K562 (cell line): Measurements from ENCODE around the gene NUP210. TPM values are rescaled to one million over a fixed set of nuclear protein-coding genes. Genes with fewer than 3 reads are reported as not detected.
A peak's percentile ranks its signal among the peaks of the same experiment; 100 is the strongest.

Source experiments
- ATAC-seq: fragments of 200-7000 bp; cut with Tn5 transposase; 3 replicates; pipeline ENCODE4 v1.9.1; 2020; ENCODE audit warnings: moderate library complexity
- BruUV-seq: library from RNA; stranded (reverse); fragments of 400-500 nt; replicated peaks from 2 replicates; lab custom pipeline; 2021; lab: Mats Ljungman, UMichigan
- CTCF ChIA-PET: fragments of 300-600 bp; formaldehyde crosslinking; extraction: SDS; loops from one replicate; lab custom pipeline; 2021; ENCODE audit warnings: low intra/inter-chr PET ratio; lab: Yijun Ruan, JAX
- POLR2A ChIA-PET: fragments of 300-600, 350-650 bp; sonication (Branson Sonifier 250); formaldehyde crosslinking; extraction: SDS; loops from one replicate; lab custom pipeline; 2021; ENCODE audit warnings: antibody characterized with exemption, inconsistent platforms; lab: Yijun Ruan, JAX
- DNase-seq, 4 experiments: peaks; one replicate each; pipeline versions ENCODE4 v3.0.0 to v3.0.0-alpha.2; 2011 to 2018; ENCODE audit warnings: low spot score in 3 of 4, mixed read lengths in 3 of 4; ENCODE audit errors: extremely low read depth in 1 of 4
- FAIRE-seq: peaks from 2 replicates; lab custom pipeline; 2011; peaks lifted over from hg19 to GRCh38; lab: Jason Lieb, UNC
- H2AFZ ChIP-seq: 2 replicates; pipeline ENCODE4 v1.6.0; 2011; ENCODE audit warnings: low read depth, low read length, control low read depth, inconsistent platforms
- H3K27ac ChIP-seq: fragments of 200-600 bp; 3 replicates; pipeline ENCODE4 v1.8.0; 2011; ENCODE audit warnings: low read depth, mild to moderate bottlenecking, control low read depth, inconsistent platforms, low read length, moderate library complexity, mixed read lengths; ENCODE audit errors: extremely low read depth
- H3K27me3 ChIP-seq, 2 experiments: fragments of 300-600 bp in 1 of 2; 2 replicates in 1 of 2; 3 replicates in 1 of 2; pipeline versions ENCODE4 v1.6.0 to v1.8.0; 2011; ENCODE audit warnings: inconsistent platforms in 2 of 2, low read length in 2 of 2, mild to moderate bottlenecking in 1 of 2, mixed read lengths in 1 of 2, moderate library complexity in 1 of 2; ENCODE audit not compliant: control insufficient read depth in 2 of 2, insufficient read depth in 2 of 2
- H3K36me3 ChIP-seq: fragments of 300-600 bp; 3 replicates; pipeline ENCODE4 v1.8.0; 2011; ENCODE audit warnings: mild to moderate bottlenecking, low read length, inconsistent platforms; ENCODE audit not compliant: control insufficient read depth, insufficient read depth
- H3K4me1 ChIP-seq, 2 experiments: fragments of 200-600 bp in 1 of 2; replicated peaks in 1 of 2; 2 replicates in 1 of 2; 3 replicates in 1 of 2; pipeline versions ENCODE4 v1.5.1 to v1.8.0; 2011; ENCODE audit warnings: inconsistent platforms in 2 of 2, low read length in 2 of 2, mild to moderate bottlenecking in 1 of 2, mixed read lengths in 1 of 2, moderate library complexity in 1 of 2; ENCODE audit not compliant: control insufficient read depth in 2 of 2, insufficient read depth in 2 of 2
- H3K4me2 ChIP-seq: 2 replicates; pipeline ENCODE4 v1.6.1; 2011; ENCODE audit warnings: low read length, control low read depth, inconsistent platforms, mixed read lengths; ENCODE audit not compliant: insufficient read depth
- H3K4me3 ChIP-seq: fragments of 200-600 bp; sonication (generic), shearing (Covaris generic); 2 replicates; pipeline ENCODE4 v1.5.1; 2016; ENCODE audit warnings: control low read depth, inconsistent platforms
- H3K79me2 ChIP-seq: fragments of 200-600 bp; 3 replicates; pipeline ENCODE4 v1.8.0; 2011; ENCODE audit warnings: low read length, inconsistent platforms; ENCODE audit not compliant: control insufficient read depth, insufficient read depth
- H3K9ac ChIP-seq, 2 experiments: 2 replicates each; pipeline versions ENCODE4 v1.6.0 to v1.6.1; 2011; ENCODE audit warnings: low read depth in 2 of 2, low read length in 2 of 2, control low read depth in 1 of 2, inconsistent platforms in 1 of 2, mild to moderate bottlenecking in 1 of 2, mixed read lengths in 1 of 2; ENCODE audit not compliant: insufficient read depth in 1 of 2
- H3K9me1 ChIP-seq: one replicate; pipeline ENCODE4 v1.6.0; 2011; ENCODE audit warnings: inconsistent platforms, mild to moderate bottlenecking, low read length, moderate library complexity; ENCODE audit not compliant: control insufficient read depth, insufficient read depth
- H3K9me3 ChIP-seq: replicated peaks from 2 replicates; pipeline ENCODE4 v1.5.1; 2011; ENCODE audit warnings: low read depth, low read length, inconsistent platforms; ENCODE audit not compliant: control insufficient read depth, insufficient read depth
- H4K20me1 ChIP-seq: replicated peaks from 2 replicates; pipeline ENCODE4 v1.6.1; 2011; ENCODE audit warnings: low read length, inconsistent platforms, mixed read lengths; ENCODE audit not compliant: control insufficient read depth, insufficient read depth
- CHAMP1 ChIP-seq: fragments of 450-650 bp; IDR thresholded peaks from 2 replicates; pipeline ENCODE4 v1.6.1; 2016; ENCODE audit warnings: mild to moderate bottlenecking
- POLR2G ChIP-seq: fragments of 200-400 bp; formaldehyde crosslinking; IDR thresholded peaks from 2 replicates; pipeline ENCODE4 v1.6.1; 2017; ENCODE audit warnings: low read depth, mild to moderate bottlenecking, antibody characterized with exemption, low read length, moderate library complexity
- RBM22 ChIP-seq: fragments of 200-400 bp; formaldehyde crosslinking; IDR thresholded peaks from 2 replicates; pipeline ENCODE4 v1.6.1; 2018; ENCODE audit warnings: low read length, low read depth; ENCODE audit not compliant: poor library complexity, severe bottlenecking
- TCF3 ChIP-seq: sonication (generic); formaldehyde crosslinking; IDR thresholded peaks from 2 replicates; pipeline ENCODE4 v1.4.0; 2020; ENCODE audit warnings: mild to moderate bottlenecking, missing genetic modification reagents
- ZKSCAN8 ChIP-seq: fragments of 200-800 bp; sonication (Bioruptor generic); IDR thresholded peaks from 2 replicates; pipeline ENCODE4 v1.6.1; 2016; ENCODE audit warnings: missing genetic modification characterization, missing compliant biosample characterization
- WGBS: fragments of 100-300 bp; shearing (Covaris generic); methylation state at CpG from one replicate; pipeline ENCODE4 v1.1.6; 2016; ENCODE audit warnings: low coverage, mixed read lengths; ENCODE audit not compliant: insufficient coverage; ENCODE audit errors: missing lambda C conversion rate; 5-methylcytosine and 5-hydroxymethylcytosine counted together
- in situ Hi-C: fragments of 300-500 bp; cut with MboI; formaldehyde crosslinking; loops from 4 replicates; pipeline ENCODE4 v1.15.0; 2018; ENCODE audit warnings: inconsistent platforms, mixed read lengths
- intact Hi-C: fragments of 100-400 bp; cut with micrococcal nuclease; formaldehyde crosslinking; loops from 2 replicates; pipeline ENCODE4 v1.14.2; 2022
- polyA plus RNA-seq, 8 experiments: library from polyadenylated mRNA; depleted of rRNA in 4 of 8; stranded (reverse) in 5 of 8; unstranded in 3 of 8; fragments of >200 nt; fragmentation: Nextera tagmentation in 2 of 8; fragmentation: Illumina TruSeq in 1 of 8; extraction: Ambion mirVana in 2 of 8; extraction: Trizol in 1 of 8; gene quantifications; 2 replicates each; pipeline versions ENCODE4 v1.2.1 to v1.2.3, GENCODE V29; 2011 to 2014; ENCODE audit warnings: inconsistent platforms in 1 of 8, missing spikeins in 1 of 8
- total RNA-seq, 7 experiments: library from RNA; depleted of rRNA in 6 of 7; stranded (reverse); fragments of >200 nt in 6 of 7; fragmentation: Illumina TruSeq in 2 of 7; extraction: Trizol in 2 of 7; gene quantifications; 2 replicates each; pipeline versions ENCODE4 v1.2.1 to v1.2.3, GENCODE V29; 2011 to 2021; ENCODE audit warnings: low replicate concordance in 1 of 7

The NUP210 gene
- total and polyA plus RNA-seq, 9 of the 15 experiments (the other 6 are each of a cell fraction or from before 2014, with no cell fraction given) = 1.2 to 138 (median 44.0) TPM

DNA sequence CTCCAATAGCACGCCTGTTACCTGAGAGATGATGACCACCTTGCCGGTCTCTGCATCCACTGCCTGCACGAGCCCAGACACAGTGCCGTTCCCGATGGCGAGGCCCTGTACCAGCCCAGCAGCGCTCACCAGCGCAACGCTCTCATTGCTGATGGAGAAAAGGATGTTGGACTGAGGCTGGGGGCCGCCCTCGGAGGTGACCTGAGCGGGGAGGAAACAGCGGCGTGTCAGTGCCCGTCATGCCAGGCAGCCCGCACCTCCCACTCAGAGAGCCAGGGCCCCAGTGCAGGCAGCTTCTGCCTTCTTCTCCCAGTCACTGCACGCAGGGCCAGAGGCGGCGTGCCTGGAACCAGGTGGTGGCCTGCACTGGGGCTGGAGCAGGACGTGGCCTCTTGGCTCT lies 80.3 kb downstream of the NUP210 start:
- in situ Hi-C loops = no loop called here
- no peak overlapping the region for H3K4me3 ChIP-seq
- ChIA-PET POLR2A (interaction anchor here (0.6 to 1.3 kb wide), 2 partner anchors 8 to 52 kb away, joined by 3 read pairs; no protein-coding TSS in a partner anchor), CTCF (no interaction called here)
- peaks cover 0 to 8% of the 10 kb centered on the region in 2 experiments; a peak in 2 of 5 replicates for H3K4me1 ChIP-seq
- H3K27me3 ChIP-seq = no peaks in the 10 kb centered on the region
- no peaks in the 10 kb centered on the region; the same call in 1 of the 2 replicates for H4K20me1 ChIP-seq
- intact Hi-C loops = no loop called here
- no peaks in the 10 kb centered on the region for H3K79me2 ChIP-seq
- H3K27ac ChIP-seq = no peak overlapping the region
- WGBS = 99% methylated on average over 18 of the region's 20 CpGs
- BruUV-seq = no TSS peak
- H3K9me3 ChIP-seq = no peaks in the 10 kb centered on the region
- ATAC-seq (no peak), DNase-seq (no peak), FAIRE-seq (no peak)
- H3K9ac ChIP-seq = no peak overlapping the region
- peak; percentile 78 for TF ChIP-seq RBM22
- no peak for TF ChIP-seq TCF3 (CRISPR knock-in tag)
- TF ChIP-seq POLR2G = peak; percentile 63
- no peak for TF ChIP-seq ZKSCAN8
- TF ChIP-seq CHAMP1 = no peak
- H3K4me2 ChIP-seq = no peak overlapping the region
- H2AFZ ChIP-seq = no peak overlapping the region
- peaks cover 99% of the 10 kb centered on the region for H3K36me3 ChIP-seq
- no peaks in the 10 kb centered on the region for H3K9me1 ChIP-seq
